GM18867 (cell line): ENCODE data around the gene KRTAP26-1.
A peak's percentile ranks its signal among the peaks of the same experiment; 100 is the strongest.

Experiments used
- ATAC-seq: cut with Tn5 transposase; IDR thresholded peaks from one replicate; pipeline ENCODE4 v1.9.1; 2021; ENCODE audit warnings: mild to moderate bottlenecking, moderate library complexity; ENCODE audit not compliant: unreplicated experiment

KRTAP26-1 gene, protein sequence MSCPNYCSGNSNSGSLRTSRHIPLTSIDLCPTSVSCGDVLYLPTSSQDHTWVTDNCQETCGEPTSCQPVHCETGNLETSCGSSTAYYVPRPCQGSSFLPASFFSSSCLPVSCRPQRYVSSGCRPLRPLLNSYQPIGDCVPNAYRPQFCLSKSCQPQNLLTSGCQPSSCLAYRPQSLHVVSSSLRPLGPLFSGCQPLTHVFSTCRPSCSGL

DNA sequence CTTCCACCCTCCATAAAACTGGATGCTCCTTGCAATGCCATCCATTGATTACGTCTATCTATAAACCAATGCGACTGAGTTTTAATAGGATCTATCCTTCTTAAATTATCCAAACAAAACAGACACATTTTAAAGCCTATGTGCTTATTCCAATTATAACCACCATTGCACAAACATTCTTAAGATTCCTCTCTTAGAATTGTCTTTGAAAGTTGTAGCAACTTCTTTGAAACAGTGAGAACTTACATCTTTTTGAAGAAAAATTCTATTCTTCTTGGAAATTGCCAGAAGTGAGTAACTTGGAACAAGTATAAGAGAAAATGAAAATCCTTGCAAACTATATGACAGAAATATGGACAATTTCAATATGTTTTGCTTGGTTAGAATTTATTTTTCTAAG is at the start of gene KRTAP26-1:
Gene KRTAP26-1, minus strand, starts transcription at position 101 of the 400 bp plus-strand sequence. CDS start 280 bp downstream, outside the sequence.
- ATAC-seq = no peak

DNA sequence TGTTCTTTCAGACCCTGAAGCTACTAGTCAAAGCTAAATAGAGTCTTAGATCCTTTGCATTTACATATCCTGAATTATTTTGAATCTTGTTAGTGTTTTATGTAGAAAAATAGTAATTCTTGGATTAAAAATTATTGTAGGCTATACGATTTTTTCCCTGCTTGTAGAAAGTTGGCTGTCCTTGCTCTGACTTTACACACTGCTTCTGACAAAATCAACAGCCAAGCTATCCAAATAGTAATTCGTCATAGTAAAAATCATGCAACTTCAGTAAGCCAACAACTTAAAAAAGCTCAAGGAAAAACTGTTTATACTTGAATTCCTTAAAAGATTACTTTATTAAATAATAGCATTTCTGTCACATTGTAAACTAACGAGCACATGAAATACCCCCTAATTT is 35.8 kb upstream of the KRTAP26-1 start:
- no peak for ATAC-seq

DNA sequence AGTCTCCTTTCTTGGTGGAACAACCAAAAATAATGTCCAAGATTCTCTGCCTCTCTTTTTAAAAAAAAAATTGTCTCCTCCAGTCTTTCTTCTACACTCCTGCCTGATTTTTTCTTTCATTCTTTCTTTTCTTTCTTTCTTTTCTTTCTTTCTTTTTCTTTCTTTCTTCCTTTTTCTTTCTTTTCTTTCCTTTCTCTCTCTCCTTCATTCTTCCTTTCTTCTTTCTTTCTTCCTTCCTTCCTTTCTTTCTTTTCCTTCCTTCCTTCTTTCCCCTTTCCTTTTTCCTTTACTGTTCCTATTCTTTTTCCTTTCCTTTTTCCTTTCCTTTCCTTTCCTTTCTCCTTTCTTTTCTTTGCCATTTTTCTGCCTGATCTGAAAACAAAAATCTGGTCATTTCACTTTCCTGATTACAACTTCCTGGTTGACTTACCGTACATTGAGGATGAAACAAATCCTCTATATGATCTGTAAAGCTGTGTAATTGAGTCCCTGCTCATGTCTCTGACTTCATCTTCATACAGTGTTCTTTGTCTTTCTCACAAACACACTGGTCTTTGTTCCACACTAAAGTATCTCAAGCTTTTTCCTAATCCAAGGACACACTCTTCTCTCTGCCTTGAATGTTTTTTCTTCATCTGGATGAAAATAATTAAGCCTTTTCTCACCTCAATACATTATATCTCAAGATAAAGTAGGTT is 34.3 kb upstream of the KRTAP26-1 start:
- no peak for ATAC-seq

DNA sequence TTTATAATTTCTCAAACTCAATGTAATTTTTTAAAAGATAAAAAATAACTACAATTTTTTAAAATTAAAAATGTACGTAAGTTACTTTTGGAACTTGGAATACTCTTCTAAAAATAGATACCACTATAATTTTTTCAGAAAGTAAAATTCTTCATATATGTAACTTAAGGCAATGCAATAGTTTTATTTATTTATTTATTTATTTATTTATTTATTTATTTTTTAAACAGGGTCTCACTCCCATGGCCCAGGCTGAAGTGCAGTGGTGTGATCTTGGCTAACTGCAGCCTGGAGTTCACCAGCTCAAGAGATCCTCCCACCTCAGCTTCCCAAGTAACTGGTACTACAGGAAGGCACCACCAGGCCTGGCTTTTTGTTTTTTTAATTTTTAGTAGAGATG is 31.4 kb upstream of the KRTAP26-1 start:
- no peak for ATAC-seq

DNA sequence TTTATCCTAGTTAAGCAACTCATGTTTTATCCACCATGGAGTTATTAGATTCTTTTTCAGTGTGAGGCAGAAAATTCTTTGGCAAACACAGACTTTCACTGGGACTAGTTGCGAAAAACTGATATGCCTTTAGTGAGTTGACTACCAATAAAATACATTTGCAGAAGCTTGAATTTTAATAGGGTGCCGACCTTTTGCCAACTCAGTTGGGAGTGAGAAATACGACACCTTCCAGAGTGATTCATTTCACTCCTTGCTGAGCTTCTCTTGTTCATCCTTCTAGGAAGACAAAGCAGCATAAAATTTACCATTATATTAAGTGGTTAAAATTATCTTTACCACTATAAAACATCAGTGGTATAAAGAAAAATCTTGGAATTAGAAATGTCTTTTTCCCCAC is 29.5 kb upstream of the KRTAP26-1 start:
- no peak for ATAC-seq

DNA sequence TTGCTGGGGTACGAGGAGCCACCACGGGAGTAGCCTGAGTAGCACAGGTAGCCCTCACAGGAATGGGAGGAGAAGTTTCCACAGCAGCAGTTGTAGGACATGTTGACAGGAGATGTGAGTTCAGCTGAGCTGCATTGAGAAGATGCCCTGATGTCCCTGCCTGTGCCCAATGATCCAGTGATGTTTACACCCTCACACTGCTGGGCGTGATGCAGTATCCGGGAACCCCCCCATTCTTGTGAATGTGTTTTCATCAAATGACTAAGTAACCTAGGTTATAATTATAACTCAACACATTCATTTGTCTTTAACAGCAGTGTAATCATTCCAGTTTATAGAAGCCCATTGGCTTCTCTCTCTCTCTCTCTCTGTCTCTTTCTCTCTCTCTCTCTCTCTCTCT is 28.4 kb upstream of the KRTAP26-1 start, which contains the start of gene KRTAP23-1:
Gene KRTAP23-1, minus strand, starts transcription at position 101 of the 400 bp plus-strand sequence. Its CDS starts 0 bp downstream, at position 101.
- ATAC-seq = no peak

DNA sequence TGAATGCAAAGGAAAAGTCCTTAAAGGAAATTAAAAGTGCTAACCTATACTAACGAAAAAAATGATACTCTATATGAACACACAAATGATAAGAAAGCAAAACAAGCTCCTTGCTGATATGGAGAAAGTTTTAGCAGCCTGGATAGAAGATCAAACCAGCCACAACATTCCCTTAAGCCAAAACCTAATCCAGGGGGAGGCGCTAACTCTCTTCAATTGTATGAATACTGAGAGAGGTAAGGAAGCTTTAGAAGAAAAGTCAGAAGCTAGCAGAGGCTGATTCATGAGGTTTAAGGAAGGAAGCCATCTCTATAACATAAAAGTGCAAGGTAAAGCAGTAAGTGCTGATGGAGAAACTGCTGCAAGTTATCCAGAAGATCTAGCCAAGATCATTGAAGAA is 24.9 kb upstream of the KRTAP26-1 start:
- ATAC-seq = no peak

DNA sequence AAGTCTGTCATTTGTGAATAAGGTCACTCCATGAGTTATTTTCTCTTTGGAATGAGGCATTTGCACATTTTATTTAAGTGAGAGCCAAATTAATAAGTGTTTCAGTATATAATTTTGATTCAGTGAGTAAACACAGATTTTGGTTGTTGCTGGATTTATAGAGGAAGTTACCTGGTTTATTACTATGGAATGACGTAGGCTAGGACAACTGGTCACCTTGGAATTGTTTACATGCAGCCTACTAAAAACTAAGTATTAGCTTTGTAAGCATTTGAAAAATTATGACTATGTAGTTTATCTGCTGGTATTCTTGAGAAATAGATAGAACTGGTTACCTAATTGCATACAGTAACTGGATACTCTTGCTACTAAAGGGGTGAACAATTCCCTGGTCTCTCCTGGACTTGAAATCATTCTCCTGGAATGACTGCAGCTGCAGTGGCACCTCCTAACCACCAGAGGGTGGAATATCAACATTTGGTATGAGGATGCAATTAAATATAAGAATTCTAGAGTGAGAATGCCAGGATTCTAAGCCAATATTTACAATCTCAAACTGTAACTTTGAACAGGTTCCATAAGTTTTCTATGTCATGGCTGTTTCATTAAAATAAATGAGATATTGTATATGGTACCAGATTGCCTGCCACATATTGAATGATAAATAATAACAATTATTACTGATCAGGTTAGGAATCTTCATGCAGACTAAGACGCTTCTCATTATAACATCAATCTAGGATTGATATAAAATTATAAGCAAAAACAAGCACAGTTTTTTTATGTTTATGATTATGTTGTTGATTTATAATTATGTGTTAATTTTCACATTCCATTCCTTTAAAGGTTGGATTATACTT is 20.8 kb upstream of the KRTAP26-1 start:
- peak; percentile 52 for ATAC-seq

DNA sequence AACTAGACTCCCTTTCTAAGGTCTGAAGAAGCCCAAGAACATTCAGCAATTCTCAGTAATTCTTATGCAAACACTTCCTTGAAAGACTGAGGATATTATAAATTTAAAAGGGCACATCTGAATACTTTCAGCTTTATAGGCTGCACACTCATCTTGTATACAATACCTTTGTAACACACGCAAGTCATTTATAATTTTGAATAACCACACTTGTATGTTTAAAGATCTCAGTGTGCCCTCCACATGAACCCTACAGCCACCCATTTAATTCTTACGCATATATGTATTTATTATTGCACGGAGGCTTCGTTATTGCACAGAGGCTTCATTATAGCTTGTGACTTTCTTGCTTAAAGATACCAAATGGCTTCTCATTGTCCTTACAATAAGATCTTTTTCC is 18.6 kb upstream of the KRTAP26-1 start:
- ATAC-seq = no peak

DNA sequence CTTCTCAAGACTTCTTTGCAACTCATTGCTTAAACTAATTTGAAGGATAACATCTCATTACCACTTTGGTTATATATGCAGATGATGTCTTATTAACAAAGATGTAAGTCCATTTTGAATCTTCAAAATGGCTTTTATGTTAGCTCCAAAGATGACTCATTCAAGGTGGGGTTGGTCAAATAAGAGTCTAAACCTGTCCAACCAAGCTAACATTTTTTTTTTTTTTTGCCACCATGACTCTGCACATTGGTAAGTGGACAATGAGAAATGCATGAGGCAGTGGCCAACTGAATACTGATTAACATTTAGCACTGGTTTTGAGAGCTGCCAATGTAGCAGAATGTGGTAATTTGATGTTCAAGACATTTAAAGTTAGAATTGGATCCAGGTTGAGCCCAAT is 17.7 kb upstream of the KRTAP26-1 start:
- no peak for ATAC-seq

DNA sequence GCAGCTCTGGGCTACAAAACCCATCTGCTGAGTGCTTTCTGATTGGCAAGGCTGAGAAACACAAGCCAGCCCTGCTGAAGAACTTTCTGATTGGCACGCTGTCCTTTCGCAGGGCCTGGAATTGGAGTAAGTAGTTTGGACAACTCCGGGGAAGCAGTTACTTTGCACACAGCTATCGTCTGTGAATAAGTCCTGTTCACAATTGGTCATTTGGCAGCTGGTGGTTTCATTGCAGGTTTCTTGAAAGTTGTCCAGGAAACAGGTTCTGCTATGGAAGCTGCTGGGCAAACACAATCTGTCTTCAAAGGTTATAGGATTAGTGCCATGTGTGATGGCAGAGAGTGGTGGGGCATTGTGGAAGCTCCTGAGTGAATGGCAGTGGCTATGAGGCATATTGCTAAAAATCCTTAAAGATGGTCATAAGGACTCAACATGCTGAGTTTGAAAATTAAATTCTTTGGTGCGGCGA is 17.2 kb upstream of the KRTAP26-1 start, which contains the start of gene KRTAP27-1:
Gene KRTAP27-1, minus strand, starts transcription at position 419 of the 469 bp plus-strand sequence. Its CDS starts 26 bp downstream, at position 393.
- ATAC-seq = no peak

DNA sequence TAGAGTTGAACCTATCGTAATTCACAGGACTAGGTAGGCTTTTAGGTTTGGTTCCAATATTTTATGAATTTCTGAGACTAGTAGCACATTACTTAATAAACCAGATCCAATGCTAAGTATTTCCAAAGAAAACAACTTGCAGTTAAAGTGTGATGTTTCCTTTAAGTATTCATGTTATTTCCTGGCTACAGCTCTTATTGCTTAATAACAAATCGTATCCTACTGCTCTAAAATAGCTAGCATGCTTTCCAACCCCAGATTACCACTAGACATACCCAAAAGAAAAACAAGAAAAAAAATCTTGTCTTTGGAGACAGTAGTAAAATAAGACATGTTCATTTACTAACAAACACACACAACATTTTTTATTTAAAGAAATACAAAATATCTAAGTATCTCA is 16.5 kb upstream of the KRTAP26-1 start:
- ATAC-seq = no peak

DNA sequence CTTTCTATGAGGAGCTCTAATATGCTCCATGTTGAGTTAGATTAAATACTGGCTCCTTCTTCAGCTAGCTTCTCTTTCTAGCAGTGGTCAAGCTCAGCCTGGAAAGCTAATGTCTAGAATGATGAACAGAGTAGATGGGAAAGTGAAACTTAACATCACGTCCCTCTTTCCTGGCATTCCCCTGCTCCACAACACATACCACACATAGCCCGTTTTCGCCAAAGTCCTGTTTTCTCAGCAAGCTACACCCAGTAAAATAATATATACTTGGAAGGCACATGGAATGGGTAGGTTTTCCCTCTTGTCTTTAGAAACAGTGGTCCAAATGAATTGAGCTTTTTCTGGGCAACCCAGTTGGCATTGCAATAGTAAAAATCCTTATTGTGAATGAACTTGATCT is 13.6 kb upstream of the KRTAP26-1 start:
- no peak for ATAC-seq

DNA sequence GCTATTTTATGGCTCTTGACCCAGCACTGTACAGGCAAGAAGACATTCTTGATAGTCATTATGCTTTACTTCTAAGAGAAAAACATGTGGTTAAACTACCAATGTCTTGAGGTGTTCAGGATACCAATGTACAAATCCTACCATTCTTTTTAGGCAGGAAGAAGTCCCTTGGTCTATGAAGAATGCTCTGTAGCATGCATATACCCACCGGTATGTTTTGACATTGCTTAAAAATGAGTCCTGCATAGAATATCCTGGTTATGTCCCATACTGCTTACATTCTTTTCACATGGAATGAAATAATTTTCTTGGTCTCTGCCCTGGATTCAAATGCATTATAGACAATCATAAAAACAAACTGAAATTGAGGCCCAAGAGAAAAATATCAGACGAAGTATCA is 12.6 kb upstream of the KRTAP26-1 start:
- no peak for ATAC-seq

DNA sequence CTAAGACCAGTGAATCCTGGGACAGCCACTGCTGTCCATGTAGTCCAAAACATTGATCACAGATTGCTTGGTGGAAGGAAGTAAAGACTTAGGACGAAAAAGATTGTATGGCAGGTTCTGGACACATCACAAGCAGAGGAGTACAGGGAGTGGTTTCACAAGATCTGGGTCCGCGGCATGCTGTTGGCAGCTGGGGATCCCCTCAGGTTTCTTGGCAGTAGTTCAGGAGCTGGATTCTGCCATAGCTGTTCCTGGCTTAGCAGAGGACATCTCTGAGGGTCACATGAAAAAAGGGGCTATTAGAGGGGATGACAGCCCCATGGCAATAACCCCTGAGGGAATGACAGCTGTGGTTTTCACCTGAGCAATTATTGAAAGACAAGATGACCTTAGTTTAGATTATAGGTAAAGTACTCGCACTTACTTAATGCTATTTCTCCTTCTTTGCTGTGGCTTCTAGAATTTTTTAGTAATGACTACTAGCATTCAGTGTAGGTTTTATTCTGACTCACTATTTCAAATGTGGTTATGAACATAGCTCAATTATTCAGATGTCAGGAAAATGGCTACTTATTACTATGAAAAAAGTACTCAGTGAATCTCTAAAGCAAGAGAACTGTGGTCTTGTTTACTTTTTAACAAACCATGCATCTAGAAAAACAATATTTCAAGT is 9.2 kb upstream of the KRTAP26-1 start:
- no peak for ATAC-seq

DNA sequence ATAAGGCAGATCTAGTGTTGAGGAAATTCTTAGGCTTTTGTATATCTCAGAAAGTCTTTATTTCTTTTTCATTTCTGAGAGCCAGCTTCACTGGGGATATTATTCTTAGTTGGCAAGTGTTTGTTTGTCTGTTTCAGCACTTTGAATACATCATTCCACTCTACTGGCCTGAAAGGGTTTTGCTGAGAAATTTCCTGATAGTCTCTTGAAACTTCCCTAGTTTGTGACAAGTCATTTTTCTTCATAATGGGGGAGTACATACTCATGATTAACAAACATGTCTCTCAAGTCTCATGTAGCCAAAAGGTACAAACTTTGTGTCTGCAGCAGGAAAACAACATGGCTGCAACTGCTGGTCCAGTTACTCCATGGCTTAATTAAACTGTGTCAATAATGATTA is 6.3 kb upstream of the KRTAP26-1 start:
- no peak for ATAC-seq

DNA sequence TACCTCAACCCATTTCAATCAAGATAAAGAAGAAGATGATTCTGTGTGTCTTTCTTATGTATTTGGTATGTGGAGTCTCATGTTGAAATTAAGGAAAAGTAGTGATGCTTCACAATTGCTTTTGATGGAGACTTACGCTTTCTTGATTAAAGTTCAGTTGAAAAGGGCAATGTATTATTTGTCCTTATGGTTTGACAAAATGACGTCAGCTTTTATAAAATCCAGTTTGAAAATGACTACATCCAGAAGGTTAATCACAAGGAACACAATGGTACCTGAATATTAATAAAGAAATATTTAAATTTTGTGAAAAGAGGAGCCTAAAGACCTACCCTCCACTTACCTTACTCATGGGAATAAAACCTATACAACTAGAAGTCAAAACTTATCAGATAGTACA is 4.4 kb downstream of the KRTAP26-1 start:
- no peak for ATAC-seq

DNA sequence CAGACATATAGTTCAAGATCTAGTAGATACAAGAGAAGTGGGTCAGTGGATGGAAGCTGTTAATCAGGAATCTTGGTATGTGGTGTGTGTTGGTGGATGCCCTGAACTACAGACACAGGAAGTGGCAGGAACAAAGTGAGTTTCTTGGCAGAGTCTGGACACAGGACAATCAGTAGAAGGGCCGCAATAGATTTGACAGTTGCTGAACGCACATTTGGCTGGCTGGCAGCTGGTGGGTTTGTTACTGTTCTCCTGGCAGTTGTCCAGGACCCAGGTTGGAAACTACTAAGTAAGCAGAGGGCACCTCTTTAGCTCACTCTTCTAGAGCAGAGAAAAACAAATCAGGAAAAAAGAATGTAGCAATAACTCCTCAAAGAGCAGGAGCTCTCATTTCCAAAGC is 13.2 kb downstream of the KRTAP26-1 start:
- no peak for ATAC-seq

DNA sequence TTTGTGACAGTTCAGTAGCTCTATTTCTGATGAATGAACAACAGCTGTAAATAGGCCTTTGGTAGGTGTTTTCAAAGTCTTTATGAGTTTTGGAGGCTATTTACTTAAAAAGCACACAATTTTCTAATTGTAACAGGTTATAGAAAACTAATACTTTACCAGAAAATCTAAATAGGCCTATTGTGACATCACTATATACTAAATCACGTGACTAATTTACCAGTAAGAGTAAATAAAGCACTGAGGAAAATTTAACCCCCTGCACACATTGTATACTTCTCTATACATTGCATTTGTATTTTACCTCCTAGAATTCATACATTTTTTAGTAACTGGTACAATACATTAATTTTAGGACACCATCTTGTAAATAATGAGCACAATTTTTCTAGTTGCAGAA is 15.0 kb downstream of the KRTAP26-1 start:
- no peak for ATAC-seq

DNA sequence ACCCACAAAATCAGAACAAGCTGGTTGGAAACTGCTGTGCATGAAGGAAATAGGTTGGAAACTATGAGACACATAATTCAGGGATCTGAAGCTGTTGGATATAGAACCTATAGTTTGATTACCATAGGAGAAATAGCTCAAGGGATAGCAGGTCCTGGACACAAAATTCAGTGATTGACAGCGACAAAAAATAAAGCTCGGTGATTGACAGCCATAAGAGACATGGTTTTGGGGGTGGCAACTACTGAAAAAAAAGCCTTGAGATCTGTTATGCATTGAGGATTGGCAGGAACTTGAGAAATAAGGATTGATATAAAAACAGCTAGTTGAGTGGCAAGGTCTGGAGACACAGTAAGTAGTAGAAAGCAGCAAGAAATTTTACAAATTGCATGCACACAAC is 30.9 kb downstream of the KRTAP26-1 start, which contains the start of gene KRTAP25-1:
Gene KRTAP25-1, minus strand, starts transcription at position 300 of the 400 bp plus-strand sequence. Its CDS starts 24 bp downstream, at position 276.
- ATAC-seq = no peak

DNA sequence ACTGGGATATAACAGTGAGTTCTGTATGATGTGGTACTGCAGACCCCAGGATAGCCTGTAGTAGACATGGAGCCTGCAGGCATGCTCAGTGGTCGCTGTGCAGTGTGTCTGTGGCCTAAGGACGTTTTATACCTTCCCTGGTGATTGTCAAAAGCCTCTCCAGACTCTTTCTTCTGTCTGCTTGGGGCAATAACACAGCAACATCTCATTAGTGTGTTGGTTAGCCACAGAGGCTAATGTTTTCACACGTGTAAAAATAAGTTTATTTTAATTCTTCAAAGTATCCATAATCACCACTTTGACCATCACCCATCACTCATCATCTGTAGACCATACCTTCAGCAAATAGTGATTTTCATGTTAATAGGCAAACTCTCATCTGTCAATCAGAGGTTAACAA is 37.3 kb downstream of the KRTAP26-1 start, which contains the start of gene KRTAP24-1:
Gene KRTAP24-1, minus strand, starts transcription at position 101 of the 400 bp plus-strand sequence. Its CDS starts 18 bp downstream, at position 83.
- ATAC-seq = no peak
